HG03108 (cell line): ENCODE data around the gene C10orf71.

Experiments used
- ATAC-seq: cut with Tn5 transposase; IDR thresholded peaks from one replicate; pipeline ENCODE4 v1.9.1; 2021; ENCODE audit warnings: moderate library complexity; ENCODE audit not compliant: unreplicated experiment

Gene C10orf71, protein sequence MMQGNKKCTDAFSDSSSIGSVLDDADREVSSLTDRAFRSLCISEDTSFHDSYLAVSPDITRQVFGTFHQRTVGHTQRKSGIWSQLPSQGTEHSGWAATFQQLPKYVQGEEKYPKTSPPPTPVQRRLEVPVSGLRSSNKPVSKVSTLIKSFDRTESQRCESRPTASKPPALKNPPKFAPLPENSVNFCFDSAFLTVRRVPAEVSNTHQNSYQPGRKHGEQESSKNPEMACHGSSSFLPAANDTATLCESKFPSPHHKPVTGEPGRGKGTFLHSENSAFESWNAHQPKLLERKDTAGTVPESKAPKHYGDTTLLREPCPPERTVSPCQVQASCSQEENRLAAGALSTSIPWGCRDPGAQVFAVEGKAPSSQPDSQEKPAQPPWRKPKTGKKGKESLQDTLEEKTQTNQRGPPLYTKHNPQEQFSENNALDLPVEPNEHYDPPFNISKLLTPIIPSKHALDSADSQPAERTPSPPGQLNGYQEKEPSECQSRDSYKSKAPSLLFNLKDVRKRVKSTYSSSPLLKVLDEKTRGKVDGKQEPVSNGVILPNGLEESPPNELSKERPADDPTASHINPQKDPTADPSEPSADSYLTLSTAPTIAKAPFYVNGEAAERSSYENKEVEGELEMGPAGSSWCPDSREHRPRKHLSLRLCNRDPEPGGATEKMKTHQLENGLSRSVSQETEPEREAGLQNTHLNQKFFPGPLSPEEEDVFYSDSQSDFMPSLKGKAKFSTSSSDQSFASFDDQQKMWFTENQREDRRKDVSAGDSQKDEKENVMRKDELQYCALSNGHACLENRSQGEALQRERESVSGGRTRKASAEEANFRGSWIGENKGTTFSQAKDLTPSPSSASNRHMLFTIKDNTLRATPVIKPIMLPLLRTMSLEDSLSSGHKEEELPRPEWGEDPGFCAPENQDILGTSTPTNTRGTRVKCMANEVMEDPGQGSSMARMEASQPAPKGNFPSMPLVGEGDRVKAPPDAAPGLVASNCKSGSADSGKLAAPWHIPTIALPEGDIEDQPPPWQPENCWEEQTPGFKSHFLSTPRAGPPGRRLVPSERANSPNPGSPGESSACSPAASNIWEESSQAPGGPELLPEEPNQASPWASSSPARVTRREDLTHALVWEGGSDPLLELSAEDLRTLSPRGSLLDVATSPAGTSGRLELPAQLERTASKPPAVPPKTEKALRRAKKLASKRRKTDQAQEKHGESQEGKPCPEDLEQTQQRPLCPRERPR (N-terminal part only)

DNA sequence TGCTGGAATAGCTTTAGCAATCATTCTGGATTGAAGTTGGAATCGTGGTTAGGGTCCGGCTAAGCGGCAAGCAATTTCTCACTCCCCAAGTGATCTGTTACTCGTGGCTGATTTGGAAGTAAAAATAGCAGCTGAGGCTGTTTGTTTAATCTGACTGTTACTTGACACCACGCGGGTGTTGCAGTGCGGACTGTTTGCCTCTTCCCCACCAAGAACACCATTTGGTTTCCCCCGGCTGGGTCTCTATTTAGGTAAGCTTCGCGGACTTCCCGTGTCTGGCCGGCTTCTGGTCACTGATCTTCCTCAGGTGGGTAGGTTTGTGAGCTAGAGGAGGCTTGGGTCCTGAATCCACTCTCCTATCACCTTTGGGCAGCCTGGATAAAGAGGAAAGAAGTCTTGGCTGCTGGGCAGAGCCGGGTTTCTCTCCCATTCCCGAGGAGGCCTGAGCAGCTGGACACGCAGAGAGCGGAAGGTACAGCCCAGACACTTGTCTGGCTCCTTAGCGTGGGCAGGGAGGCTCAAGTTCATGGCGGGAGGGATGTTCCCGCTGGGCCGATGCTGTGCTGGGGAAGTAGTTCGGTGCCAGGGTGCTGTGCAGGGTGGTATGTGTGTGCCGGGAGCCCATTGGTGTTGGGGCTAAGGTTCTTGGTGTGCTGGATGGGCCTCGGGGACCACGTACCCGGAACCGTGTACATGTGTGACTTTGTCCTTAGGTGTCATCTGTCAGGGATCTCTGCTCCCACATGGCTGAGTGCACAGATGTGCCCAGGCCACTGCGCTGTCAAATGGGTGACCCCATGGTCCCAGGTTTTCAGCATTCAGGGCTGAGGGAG lies at the start of gene C10orf71:
C10orf71 (plus strand) TSS at position 188 of the 833 bp plus-strand sequence. CDS start 23,376 bp downstream, outside the sequence.
- ATAC-seq = no peak

DNA sequence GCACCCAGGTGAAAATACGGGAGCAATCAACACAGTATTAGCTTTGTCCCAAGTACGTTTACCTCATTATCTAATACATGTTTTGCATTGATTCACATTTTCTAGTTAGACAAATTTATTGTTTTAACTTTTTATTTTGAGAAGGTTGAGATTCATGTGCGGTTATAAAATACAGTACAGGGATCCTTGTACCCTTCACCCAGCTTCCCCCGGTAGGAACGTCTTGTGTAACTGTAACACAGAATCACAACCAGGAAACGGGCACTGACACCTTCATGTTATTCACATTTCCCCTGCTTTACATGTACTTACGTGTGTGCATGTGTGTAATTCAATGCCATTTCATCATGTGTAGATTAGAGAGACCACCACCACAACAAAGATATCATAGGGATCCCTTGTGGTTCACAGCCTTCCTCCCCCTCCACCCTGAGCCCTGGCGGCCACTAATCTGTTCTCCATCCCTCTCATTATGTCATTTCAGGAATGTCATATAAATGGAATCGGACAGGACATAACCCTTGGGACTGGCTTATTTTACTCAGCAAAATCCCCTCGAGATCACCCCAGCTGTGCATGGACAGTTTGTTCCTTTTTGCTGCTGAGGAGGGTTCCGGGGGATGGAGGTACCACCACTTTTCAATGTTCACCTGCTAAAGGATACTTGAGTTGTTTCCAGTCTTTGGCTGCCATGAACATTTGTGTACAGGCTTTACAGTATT lies 46.5 kb upstream of the C10orf71 start:
- no peak for ATAC-seq

DNA sequence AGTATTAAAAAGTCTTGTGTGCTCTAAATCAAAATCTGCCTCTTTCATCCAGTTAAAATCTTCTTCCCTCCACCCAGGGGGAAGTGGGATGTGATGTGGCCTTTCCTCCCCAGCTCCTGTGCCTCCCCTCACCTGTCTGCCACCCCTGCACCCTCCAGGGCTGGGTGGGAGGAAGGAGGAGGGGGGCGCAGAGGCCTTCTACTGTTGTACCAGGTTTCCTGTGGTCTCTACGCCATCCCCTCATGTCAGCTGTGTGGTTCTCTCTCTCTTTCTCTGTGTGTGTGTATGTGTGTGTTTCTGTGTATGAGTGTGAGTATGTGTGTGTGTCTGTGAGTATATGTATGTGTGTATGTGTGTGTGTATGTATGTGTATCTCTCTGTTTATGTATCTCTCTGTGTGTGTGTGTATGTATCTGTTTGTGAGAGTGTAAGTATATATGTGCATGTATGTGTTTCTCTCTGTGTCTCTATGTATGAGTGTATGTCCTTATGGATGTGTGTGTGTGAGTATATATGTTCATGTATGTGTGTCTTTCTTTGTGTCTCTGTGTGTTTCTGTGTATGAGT lies 45.5 kb upstream of the C10orf71 start:
- no peak for ATAC-seq

DNA sequence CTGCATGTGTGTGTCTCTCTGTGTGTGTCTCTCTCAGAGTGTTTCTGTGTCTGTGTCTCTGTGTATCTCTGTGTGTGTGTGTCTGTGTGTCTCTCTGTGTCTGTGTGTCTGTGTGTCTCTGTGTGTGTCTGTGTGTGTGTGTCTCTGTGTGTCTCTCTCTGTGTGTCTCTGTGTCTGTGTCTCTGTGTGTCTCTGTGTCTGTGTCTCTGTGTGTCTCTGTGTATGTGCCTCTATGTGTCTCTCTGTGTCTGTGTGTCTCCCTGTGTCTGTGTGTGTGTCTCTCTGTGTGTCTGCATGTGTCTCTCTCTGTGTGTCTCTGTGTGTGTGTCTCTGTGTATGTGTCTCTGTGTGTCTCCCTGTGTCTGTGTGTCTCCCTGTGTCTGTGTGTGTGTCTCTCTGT lies 44.8 kb upstream of the C10orf71 start:
- no peak for ATAC-seq

DNA sequence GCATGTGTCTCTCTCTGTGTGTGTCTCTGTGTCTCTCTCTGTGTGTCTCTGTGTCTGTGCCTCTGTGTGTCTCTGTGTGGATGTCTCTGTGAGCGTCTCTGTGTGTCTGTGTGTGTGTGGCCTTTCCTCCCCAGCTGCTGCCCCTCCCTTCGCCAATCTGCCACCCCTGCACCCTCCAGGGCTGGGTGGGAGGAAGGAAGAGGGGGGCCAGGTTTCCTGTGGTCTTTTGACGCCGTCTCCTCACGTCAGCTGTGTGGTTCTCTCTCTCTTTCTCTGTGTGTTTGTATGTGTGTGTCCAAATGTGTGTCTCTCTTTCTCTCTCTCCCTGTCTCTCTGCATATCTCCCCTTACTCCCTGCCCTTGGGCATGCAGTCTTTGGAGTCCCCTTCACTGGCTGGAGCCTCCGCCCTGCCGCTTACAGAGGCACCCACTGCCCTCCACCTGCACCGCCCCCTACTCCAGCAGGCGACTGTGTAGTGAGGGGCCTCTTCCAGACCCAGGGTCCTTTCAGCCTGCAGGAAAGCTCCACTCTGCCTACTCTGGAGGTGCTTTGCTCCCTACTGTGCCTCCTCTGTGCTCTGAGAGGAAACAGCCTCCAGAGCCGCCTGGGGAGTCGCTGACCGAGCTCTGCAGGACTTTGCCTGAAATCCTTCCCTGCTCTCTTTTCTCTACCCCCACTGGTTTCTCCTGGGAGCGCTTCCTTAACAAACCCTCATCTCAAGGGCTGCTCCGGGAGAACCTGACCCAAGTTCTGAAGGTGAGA lies 44.2 kb upstream of the C10orf71 start:
- no peak for ATAC-seq

DNA sequence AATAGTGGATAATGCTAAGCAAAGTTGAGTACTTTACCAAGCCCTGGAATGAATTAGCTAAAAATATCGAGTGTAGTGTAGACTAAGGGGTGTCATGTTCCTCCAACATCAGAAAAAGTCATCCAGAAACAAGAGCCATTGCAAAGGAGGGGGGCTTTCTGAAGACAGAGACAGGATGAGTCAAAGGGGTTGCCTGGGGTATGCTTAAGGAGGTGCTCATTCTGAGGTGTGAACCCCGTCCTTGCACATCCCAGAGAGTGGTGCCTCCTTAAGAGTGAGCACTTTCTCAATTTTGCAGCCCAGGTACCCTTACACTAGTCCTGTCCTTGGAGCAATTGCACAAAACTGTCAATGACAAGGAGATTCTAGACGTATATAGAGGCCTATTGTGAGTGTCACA lies 43.1 kb upstream of the C10orf71 start:
- ATAC-seq = no peak

DNA sequence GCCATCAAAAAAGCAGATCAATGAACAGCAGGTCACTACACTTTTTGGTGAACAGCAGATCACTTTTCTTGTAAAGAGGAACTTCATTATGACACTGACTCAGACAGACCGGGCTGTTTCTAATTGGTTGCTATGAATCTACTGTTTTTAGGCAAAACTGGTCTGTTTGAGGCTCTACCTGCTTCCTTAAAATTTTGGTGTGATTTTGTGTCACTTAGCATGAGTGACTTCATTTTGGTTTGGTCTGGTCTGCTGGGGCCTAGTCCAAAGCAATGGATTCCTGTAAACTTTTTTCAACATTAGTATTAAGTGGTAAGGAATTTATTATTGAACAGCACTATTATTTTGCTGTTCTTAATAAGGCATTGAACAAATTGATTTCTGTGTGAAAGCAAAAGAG lies 41.8 kb upstream of the C10orf71 start:
- no peak for ATAC-seq

DNA sequence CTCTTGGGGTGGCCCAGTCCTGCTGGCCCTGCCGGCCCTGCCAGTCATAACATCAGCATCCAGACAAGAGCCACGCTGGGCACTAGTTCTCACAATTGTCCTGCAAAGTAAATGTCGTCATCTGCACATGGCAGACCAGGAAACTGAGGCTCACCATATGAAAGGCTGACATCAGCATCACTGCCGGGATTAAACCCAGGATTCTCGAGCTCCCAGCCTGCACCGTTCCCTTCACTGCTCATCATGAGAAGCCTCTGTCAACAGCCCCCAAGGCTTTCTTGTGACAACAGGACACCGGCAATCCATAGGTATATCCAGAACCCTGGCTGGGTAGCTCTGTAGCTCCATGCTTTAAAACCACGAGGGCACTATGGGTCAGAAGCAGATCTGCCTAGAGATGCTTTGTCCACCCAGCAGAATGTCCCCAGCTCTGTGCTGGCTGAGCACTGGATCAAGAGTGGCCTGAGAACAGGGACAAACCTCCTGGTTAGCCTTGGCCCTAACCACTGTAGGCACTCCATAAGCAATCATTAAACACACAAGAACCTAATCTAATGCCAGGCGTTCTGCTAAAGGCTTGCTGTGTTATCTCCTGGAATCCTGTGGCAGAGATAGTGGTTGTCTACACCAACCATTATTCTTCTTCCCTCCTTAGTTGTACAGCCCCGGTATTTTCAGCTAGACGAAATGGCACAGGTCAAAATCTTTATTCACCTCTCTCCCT lies 41.2 kb upstream of the C10orf71 start:
- ATAC-seq = no peak

DNA sequence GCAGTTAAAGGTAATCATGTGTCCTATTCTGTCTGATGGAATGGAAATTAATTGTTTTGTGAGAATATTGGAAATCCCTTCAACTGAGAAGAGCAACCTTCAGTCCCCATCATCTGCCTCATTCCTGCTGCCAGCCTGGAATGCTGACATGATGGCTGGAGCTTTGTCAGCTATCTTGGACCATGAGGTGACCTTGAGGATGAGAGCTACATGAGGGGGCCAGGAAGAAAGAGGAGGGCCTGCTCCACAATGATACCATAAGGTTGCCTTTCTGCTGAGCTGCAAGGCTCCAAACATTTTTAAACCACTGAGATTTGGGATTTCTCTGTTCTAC lies 40.7 kb upstream of the C10orf71 start:
- ATAC-seq = no peak

DNA sequence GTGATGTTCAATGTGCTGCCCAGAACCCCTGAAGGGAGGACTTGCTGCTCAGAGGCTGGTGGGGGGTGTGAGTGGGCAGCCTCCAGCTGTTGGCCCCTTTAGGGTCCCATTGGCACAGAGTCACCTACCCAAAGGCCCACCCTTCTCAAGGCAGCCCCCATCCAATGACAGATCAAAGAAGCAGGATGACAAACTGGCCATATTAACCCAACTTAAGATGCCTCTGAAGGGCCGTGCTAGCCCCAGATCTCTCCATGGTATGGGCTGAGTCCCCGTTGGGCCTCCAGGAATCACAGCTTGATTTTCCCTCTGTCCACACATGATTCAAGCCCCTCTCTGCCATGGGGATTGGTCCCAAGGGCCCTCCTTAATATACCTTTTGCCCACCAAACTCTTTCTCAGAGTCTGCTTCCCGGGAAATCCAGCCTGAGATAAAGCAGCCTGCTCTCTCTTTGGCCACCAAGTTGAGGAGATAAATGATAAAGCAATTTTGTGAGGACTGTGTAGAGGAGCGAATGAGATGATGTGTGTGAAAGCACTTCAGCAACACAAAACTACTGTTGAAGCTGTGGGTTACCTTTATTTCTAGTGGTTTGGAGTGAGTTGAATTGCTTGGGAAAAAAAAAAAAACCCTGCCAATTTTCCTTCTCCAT lies 38.2 kb upstream of the C10orf71 start:
- no peak for ATAC-seq

DNA sequence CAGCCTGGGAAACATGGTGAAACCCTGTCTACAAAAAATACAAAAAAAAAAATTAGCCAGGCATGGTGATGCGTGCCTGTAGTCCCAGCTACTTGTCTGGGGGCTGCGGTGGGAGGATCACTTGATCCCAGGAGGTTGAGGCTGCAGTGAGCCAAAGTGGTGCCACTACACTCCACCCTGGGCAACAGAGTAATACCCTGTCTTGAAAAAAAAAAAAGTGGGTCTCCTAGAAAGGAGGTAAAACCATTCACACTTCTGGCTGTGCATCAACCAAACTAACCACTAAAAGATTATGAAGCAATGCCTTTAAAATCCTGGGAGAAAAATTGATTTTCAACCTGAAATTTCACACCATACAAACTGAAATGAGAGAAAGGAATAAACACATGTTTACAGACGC lies 35.4 kb upstream of the C10orf71 start:
- ATAC-seq = no peak

DNA sequence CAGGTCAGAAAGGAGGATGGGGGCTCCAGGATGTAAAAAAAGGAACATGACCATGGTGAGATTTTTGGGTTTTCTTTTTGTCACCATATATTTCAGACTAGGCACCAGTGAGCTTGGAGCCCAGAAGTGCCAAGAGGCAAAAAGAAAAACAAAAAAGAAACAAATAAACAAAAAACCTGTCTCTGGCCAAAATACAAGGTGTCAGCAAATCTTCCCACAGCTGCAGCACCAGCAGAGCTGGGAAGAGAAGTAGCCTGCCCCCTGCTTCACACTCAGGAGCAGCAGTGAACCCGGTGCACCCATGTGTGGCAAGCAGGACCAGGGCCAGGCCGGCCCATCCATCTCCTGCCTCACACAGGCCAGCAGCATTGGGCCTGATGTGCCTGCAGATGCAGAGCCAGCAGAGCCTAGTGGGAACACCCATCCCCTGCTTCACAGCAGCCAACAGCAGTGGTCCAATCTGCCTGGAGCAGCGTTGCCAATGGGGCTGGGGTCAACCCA lies 34.7 kb upstream of the C10orf71 start:
- ATAC-seq = no peak

DNA sequence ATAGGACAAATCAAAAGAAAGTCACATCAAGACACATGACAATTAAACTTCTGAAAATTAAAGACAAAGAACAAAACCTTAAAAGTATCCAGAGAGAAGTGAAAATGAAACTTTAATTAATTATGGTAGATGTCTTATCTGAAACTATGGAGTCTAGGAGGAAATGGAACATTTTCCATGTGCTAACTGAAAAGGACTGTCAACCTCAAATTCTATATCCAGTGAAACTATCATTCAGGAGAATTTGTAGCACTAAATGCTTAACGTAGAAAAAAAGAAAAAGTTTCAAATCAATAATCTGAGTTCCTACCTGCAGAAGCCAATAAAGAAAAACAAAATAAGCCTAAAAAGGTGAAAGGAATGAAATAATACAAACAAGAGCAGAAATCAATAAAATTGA lies 33.1 kb upstream of the C10orf71 start:
- ATAC-seq = no peak

DNA sequence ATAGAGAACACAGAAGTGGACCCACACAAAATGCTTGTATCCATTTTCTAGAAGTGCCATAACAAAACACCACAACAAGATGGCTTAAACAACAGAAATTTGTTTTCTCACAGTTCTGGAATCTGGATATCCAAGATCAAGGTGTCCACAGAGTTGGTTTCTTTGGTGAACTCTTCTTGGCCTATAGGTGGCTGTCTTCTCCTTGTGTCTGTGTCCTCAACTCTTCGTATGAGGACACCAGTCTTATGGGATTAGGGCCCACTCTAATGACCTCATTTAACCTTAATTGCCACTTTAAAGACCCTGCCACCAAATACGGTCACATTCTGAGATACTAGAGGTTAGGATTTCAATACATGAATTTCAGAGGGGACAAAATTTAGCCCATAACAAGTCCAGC lies 30.8 kb upstream of the C10orf71 start:
- ATAC-seq = no peak

DNA sequence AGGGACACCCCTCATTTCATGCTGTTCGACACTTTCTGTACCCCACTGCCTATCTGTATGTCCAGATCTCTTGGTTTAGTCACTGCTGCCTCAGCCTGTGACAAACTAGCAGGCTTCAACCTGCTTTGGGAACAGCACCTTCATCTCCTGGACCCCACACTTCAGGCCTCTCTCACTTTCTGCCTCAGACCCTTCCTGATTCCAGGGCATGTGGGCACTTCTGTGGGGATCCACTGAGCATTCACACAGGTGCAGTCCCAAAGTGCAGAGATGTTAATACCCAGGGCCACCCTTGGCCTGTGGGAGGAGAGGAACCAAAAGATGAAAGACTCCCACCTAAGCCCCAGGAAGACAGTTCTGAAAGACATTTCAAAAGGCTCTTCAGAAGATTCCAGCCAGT lies 29.4 kb upstream of the C10orf71 start:
- no peak for ATAC-seq

DNA sequence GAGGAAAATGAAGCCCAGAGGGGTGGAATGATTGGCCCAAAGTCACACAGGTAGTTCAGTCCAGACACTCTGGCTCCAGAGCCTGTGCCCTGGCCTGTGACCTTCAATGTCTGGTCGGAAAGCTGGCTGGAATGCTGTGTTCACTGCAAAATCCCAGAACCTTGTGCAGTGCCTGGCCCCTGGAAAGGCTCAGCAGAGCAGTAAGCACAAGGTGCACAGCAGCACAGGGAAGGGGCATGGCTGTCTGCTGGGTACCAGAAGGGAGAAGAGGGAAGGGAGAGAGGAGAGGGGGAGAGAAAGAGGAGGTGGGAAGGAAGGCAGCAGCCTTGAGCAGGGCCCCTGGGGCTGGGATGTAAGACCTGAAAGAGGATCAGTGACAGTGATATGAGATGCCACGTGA lies 28.4 kb upstream of the C10orf71 start:
- no peak for ATAC-seq

DNA sequence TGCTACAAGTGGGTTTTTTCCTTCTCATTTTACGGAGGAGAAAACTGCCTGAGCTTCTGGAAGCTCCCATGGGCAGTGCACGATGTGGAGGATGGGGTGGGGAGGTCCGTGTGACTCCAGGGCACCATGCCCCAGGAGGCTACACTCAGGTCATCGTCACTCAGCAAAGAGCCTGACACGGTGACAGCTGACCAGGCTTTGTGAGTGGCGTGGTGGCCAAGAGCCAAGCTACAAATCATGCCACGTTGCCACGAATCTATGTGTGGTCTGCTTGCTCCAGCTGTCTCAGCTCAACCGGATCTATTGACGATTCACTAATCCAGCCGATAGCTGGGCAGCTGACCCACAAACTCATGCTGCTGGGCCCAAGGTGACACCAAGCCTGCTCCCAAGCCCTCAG lies 27.6 kb upstream of the C10orf71 start:
- no peak for ATAC-seq
